WTC11 (cell line): ENCODE results near the gene UBXN4. TPM values are rescaled to one million over a fixed set of nuclear protein-coding genes. Genes with fewer than 3 reads are reported as not detected.

Source experiments
- CREB1 ChIP-seq: sonication (generic); formaldehyde crosslinking; IDR thresholded peaks from 2 replicates; pipeline ENCODE4 v1.8.0; 2023; ENCODE audit warnings: mild to moderate bottlenecking, missing genetic modification reagents
- ELF4 ChIP-seq: sonication (generic); formaldehyde crosslinking; IDR thresholded peaks from 2 replicates; pipeline ENCODE4 v1.8.1; 2022; ENCODE audit warnings: low read depth, mild to moderate bottlenecking, moderate library complexity, missing genetic modification reagents
- NR3C1 ChIP-seq: sonication (generic); formaldehyde crosslinking; conservative IDR thresholded peaks from 2 replicates; pipeline ENCODE4 v1.8.1; 2023; ENCODE audit warnings: low read depth, mild to moderate bottlenecking, missing genetic modification reagents
- total RNA-seq: library from RNA; stranded (reverse); gene quantifications from 3 replicates; pipeline ENCODE4 v1.2.3, GENCODE V29; 2021

Gene UBXN4
- total RNA-seq, 1 experiment from 2014 or later: 68.1 TPM

DNA sequence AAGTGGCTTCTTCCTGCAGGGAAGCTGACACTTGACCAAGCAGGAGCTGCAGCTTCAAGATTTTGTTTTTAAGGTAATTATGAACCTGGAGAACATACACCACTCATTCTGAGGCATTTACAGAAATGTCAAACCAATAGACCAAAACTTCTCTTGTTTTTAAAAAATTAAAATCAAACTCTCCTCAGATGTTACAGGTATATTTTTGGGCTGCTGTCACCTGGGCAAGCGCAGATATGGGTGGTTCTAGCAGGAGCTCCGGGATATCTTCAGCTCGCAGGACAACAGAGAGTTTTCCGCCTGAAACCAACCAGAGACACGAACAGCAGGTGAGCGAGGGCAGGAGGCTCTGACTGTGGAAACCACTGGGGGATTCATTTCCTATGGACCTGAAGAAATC is 91.2 kb downstream of the UBXN4 start (continued):
- TF ChIP-seq NR3C1 (CRISPR knock-in tag): no peak
- TF ChIP-seq CREB1 (CRISPR knock-in tag): no peak
- no peak for TF ChIP-seq ELF4 (CRISPR knock-in tag)

Other genes with a start within 250 kb of the UBXN4 start
- 15.9 to 19.5 TPM (median 18.9 TPM) in 3 replicates for gene ZRANB3, start 210.6 kb upstream of the UBXN4 start, total RNA-seq
- 58.4 to 60.4 TPM (median 59.9 TPM) in 3 replicates for gene R3HDM1, start 210.4 kb upstream of the UBXN4 start, total RNA-seq
- gene LCT, start 95.3 kb downstream of the UBXN4 start, total RNA-seq: 0.02 TPM in 1 of 3 replicates, not detected in the others
- gene MCM6, start 134.6 kb downstream of the UBXN4 start, total RNA-seq: 87.0 to 107 TPM (median 88.1 TPM) in 3 replicates
- 80.9 to 95.5 TPM (median 91.7 TPM) in 3 replicates for gene DARS1, start 243.8 kb downstream of the UBXN4 start, total RNA-seq